Left colon (tissue), 2 donors: ENCODE data around the gene BUD31. TPM values are rescaled to one million over a fixed set of nuclear protein-coding genes. Genes with fewer than 3 reads are reported as not detected.

Experiments
- ATAC-seq: fragments of 200-7000 bp; cut with Tn5 transposase; one replicate; pipeline ENCODE4 v1.9.1; 2020; ENCODE audit warnings: mild to moderate bottlenecking, moderate library complexity
- DNase-seq, 2 donors: peaks; one replicate each; pipeline ENCODE4 v3.0.0-alpha.2; 2020
- intact Hi-C, 2 donors: fragments of 100-400 bp; cut with DNase I in 1 of 2; cut with micrococcal nuclease in 1 of 2; formaldehyde crosslinking; loops; one replicate each; pipeline versions ENCODE4 v1.11.2 to v1.14.0; 2022; cut with DNase I, micrococcal nuclease
- total RNA-seq, 2 donors: library from RNA; stranded (reverse); fragmentation: NEBNext Ultra II Directional; extraction: Animal tissue kit (Norgen Biotek cat#: 25700); gene quantifications; one replicate each; pipeline ENCODE4 v1.2.1, GENCODE V29; 2021
- donor health status: DM: no; HTN: no; CAD: no.
- donor health status: DM: yes; HTN: yes; CAD: no.

BUD31 gene
- total RNA-seq, 2 donors from 2014 or later, result 69.9 to 79.0 TPM

GRCh38 chr7:99453105-99453504, 44.3 kb downstream of the BUD31 start:
- ATAC-seq (no peak), DNase-seq (no peak)
- intact Hi-C loops, result no loop called here

DNA sequence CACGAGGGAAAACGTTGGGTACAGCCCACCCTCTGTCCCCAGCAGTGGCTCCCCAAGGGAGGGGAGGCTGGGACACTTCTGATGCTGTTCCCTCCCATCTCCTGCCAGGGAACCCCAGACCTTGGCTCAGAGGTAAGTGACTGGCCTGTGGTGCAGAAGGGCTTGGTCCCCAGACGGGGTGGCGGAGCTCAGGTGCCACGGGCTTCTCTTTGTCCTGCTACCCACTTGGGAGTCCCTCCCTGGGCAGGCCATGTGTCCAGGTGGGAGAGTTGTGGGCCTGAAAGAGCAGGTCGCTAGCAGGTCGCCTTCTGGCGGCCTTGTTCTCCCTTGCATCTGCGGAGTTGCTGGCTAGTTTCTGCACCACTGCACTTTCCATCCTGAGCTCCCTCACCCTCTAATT, 47.1 kb downstream of the BUD31 start:
- intact Hi-C loops, result no loop called here
- ATAC-seq (peak; percentile 3), DNase-seq (no peak)

GRCh38 chr7:99456288-99456687, 47.5 kb downstream of the BUD31 start:
- DNase-seq (no peak), ATAC-seq (no peak)
- intact Hi-C loops, result no loop called here

DNA sequence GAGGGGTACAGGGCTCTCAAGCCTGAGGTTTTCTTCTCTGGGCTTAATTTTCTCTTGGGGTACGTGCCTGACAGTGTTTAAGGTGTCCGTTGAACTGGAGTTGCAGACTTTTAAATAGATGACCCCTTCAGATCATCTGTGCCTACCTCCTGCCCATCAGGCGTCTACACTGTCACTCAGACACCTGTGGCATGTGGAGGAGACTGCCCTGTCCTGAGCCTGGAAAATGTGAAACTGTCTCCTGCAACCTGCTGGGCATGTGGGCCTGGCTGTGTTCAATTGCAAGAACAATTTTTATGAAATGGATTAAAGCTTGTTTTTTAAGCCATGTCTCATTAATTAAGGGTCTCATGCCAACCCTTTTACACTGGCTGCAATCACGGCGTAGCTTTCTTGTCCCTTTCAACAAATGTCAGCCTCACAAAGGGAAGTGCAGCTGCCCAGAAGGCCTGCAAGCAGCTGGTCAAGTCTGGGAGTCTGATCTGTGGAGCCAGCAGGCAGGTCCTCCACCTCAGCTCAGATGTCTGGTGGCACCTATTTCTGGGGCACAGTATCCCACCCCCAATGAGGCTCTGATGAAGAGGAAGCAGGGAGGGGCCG, 48.4 kb downstream of the BUD31 start:
- no peak for ATAC-seq
- DNase-seq, result no peak
- intact Hi-C loops, result no loop called here

DNA sequence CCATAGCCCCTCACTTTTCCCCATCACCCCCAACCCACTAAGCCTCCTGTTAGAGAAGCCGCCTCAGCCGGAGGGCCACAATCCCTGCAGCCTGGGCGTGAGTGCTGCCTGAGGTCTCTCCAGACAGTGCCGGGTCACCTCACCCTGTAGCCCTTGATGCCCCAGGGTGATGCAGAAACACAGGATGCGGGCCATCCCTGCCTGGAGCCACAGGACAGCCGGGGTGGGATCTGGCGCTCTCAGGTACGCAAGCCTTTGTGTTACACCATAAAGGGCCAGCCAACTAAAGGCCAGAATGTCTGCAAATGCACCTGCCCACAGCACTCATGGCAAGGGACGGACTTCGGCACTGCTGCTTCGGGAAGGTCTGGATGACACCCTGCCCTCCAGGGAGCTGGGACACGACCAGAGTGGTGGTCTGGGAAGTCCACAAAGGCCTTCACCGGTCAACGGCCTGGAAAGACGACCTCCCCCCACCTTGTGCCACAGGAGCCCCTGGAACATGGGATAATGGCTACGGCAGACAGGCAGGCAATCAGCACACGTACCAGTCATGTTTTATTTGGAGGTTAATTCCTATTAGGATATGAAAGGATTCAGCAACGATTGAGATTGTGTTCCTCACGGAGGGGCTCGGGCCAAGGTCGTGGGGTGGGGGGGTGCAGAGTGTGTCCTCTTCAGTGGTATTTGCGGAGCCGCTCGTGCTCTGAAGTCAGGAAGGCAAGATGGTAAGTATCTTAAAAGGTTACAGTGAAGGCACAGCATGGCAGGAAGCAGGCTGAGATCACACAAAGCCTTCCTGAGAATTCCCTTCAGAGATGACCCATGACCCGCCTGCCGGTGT, 49.1 kb downstream of the BUD31 start:
- intact Hi-C loops, result no loop called here
- DNase-seq (no peak), ATAC-seq (peak; percentile 12)

DNA sequence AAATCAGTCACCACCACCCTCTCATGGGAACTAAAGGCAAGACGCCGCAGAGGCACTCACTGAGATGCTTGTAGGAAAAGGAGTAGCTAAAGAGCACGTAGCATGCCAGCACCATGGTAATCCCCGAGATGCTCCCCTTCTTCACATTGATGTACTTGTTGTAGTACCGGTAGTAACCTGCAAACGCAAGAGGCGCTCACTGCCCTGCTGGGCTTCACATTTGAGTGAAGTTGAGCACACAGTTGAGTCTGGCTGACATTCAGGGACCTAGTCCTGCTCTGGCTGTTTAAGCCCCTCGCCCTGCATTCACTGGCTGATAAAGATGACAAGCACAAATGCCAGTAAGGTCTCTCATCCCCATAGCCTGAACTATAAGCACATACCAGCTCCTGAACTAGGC, 50.3 kb downstream of the BUD31 start:
- DNase-seq (no peak), ATAC-seq (peak; percentile 44)
- intact Hi-C loops, result no loop called here

DNA sequence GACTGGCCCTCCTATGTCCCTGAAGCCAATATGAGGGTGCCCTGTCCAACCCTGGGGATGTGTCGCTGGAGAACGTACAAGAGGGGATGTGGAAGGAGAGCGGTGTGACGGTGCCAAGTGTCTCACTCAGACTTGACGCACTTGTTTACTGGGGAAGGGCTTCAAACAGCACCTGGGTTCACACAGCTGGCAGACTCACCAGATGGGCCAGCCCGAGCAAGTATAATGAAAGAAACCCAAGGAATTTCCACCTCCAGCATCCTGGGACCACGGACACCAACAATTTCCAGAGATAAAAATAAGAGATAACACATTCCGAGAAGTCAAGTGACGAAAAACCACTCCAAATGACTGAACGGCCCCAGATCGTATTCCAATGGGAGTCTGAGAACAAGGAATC, 51.9 kb downstream of the BUD31 start:
- intact Hi-C loops, result no loop called here
- no peak for ATAC-seq
- no peak for DNase-seq

DNA sequence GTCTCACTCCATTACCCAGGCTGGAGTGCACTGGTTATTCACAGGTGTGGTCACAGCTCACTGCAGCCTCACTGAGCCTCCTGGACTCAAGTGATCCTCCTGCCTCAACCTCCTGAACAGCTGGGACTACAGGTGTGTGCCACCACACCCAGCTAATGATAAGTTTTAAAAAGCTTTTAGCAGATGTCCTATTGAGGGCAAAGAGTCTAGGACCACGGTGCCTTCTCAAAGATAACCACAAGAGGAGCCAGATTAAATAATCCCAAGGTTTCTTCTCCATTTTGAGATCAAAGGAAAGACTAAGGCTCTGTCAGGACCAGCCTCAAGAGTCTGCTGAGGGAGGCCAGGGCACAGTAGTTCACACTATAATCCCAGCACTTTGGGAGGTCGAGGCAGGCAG, 52.5 kb downstream of the BUD31 start:
- ATAC-seq, result no peak
- no peak for DNase-seq
- intact Hi-C loops, result no loop called here

GRCh38 chr7:99465421-99465768, 56.6 kb downstream of the BUD31 start:
- ATAC-seq (peak; percentile 33), DNase-seq (no peak)
- intact Hi-C loops, result no loop called here

DNA sequence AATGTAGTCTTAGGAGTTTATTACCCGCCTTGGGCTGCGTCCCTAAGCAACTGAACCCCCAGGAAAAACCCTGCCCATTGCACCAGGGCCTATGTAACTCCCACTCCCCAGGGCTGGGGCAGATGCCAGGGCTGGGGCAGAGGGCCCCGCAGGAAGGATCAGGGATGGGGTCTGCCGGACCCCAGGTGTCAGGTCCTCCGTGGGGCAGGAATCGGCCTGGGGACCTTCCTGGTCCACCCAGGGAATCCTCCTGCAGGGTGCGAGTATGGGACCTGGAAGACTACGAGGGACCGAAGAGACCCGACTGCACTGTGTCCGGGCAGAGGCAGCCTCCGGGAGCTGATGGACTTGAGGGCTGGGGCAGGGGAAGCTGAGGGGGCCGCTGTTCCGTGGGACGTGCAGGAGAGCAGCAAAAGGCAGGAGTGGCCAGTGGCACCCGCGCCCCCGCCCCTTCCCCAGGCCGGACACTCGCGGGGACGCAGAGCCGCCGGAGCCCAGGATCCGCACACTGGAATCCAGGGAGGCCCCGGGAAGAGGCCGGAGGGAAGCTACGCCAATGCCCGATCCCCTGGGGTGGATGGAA, 59.7 kb downstream of the BUD31 start:
- DNase-seq (no peak), ATAC-seq (no peak)
- intact Hi-C loops, result no loop called here

Other genes with a start within 250 kb of the BUD31 start
- gene KPNA7, start 200.9 kb upstream of the BUD31 start, total RNA-seq, result under 1 TPM; 0.34 to 0.53 TPM
- gene MYH16, start 136.1 kb upstream of the BUD31 start, total RNA-seq, result not detected
- 100 to 1,000 TPM; 160 to 186 TPM for gene ARPC1A, start 83.1 kb upstream of the BUD31 start, total RNA-seq
- gene ARPC1B, start 34.2 kb upstream of the BUD31 start, total RNA-seq, result 100 to 1,000 TPM; 143 to 170 TPM
- gene PDAP1, start 372 bp upstream of the BUD31 start, total RNA-seq, result 10 to 100 TPM; 74.2 to 81.6 TPM
- gene PTCD1, start 29.8 kb downstream of the BUD31 start, total RNA-seq, result 1 to 10 TPM; 5.2 to 6.0 TPM
- gene CPSF4, start 30.0 kb downstream of the BUD31 start, total RNA-seq, result 10 to 100 TPM; 18.6 to 26.0 TPM
- 100 to 1,000 TPM; 297 to 369 TPM for gene ATP5MF, start 57.2 kb downstream of the BUD31 start, total RNA-seq
- 10 to 100 TPM; 15.4 to 25.5 TPM for gene ZNF789, start 63.9 kb downstream of the BUD31 start, total RNA-seq
- 10 to 100 TPM; 32.0 to 37.2 TPM for gene ZNF394, start 91.3 kb downstream of the BUD31 start, total RNA-seq
- gene ZKSCAN5, start 95.7 kb downstream of the BUD31 start, total RNA-seq, result 1 to 10 TPM; 5.2 to 5.9 TPM
- 1 to 10 TPM; 3.7 to 4.0 TPM for gene FAM200A, start 143.1 kb downstream of the BUD31 start, total RNA-seq
- 10 to 100 TPM; 69.9 to 71.7 TPM for gene ZNF655, start 149.7 kb downstream of the BUD31 start, total RNA-seq
- under 1 TPM in 1 of 2 donors, not detected in 1; 0.45 TPM for gene TMEM225B, start 189.3 kb downstream of the BUD31 start, total RNA-seq
- 10 to 100 TPM; 10.8 to 16.0 TPM for gene ZSCAN25, start 208.0 kb downstream of the BUD31 start, total RNA-seq